Measurements from ENCODE around the gene WWC2.
"Not testable (repeated sequence)": the region's sequence is repeated elsewhere in the genome, so short reads cannot be mapped to it uniquely, and the experiment has no call there.

The WWC2 gene

GRCh38 chr4:183142571-183143550 is 43.8 kb downstream of the WWC2 start:
- DNase-seq (ENCODE audit: low read depth): no peak

- no peak for DNase-seq (ENCODE audit: low read depth)
Observed at GRCh38 chr4:183144787-183145186, 45.7 kb downstream of the WWC2 start.

- DNase-seq (ENCODE audit: low read depth): no peak
Observed at GRCh38 chr4:183145773-183146172, 46.7 kb downstream of the WWC2 start.

- no peak for DNase-seq (ENCODE audit: low read depth)
Observed at GRCh38 chr4:183146478-183146877, 47.4 kb downstream of the WWC2 start.

GRCh38 chr4:183147196-183147595 is 48.1 kb downstream of the WWC2 start:
- DNase-seq (ENCODE audit: low read depth): no peak

- no peak for DNase-seq (ENCODE audit: low read depth)
Observed at GRCh38 chr4:183147983-183148382, 48.9 kb downstream of the WWC2 start.

- no peak for DNase-seq (ENCODE audit: low read depth)
Observed at GRCh38 chr4:183149616-183150539, 50.8 kb downstream of the WWC2 start.

GRCh38 chr4:183150664-183151063 is 51.6 kb downstream of the WWC2 start:
- not testable (repeated sequence) for DNase-seq (ENCODE audit: low read depth)

- DNase-seq (ENCODE audit: low read depth): not testable (repeated sequence)
Observed at GRCh38 chr4:183152232-183152631, 53.2 kb downstream of the WWC2 start.

- no peak for DNase-seq (ENCODE audit: low read depth)
Observed at GRCh38 chr4:183153190-183153916, 54.3 kb downstream of the WWC2 start.

GRCh38 chr4:183154701-183155391 is 55.8 kb downstream of the WWC2 start:
- no peak for DNase-seq (ENCODE audit: low read depth)

- no peak for DNase-seq (ENCODE audit: low read depth)
Observed at GRCh38 chr4:183155450-183156184, 56.6 kb downstream of the WWC2 start.

- DNase-seq (ENCODE audit: low read depth): no peak
Observed at GRCh38 chr4:183157215-183157614, 58.2 kb downstream of the WWC2 start.

- DNase-seq (ENCODE audit: low read depth): no peak
Observed at GRCh38 chr4:183158062-183158461, 59.0 kb downstream of the WWC2 start.

- DNase-seq (ENCODE audit: low read depth): no peak
Observed at GRCh38 chr4:183161630-183162029, 62.6 kb downstream of the WWC2 start.

- DNase-seq (ENCODE audit: low read depth): no peak
Observed at GRCh38 chr4:183163135-183163534, 64.1 kb downstream of the WWC2 start.

- no peak for DNase-seq (ENCODE audit: low read depth)
Observed at GRCh38 chr4:183164963-183165362, 65.9 kb downstream of the WWC2 start.

- DNase-seq (ENCODE audit: low read depth): no peak
Observed at GRCh38 chr4:183165376-183165775, 66.3 kb downstream of the WWC2 start.

GRCh38 chr4:183170894-183171293 is 71.8 kb downstream of the WWC2 start:
- DNase-seq (ENCODE audit: low read depth): no peak

GRCh38 chr4:183171484-183172267 is 72.6 kb downstream of the WWC2 start:
- no peak for DNase-seq (ENCODE audit: low read depth)
